ENCODE results near the gene ACTN4. TPM values are rescaled to one million over a fixed set of nuclear protein-coding genes. Genes with fewer than 3 reads are reported as not detected.
A peak's percentile ranks its signal among the peaks of the same experiment; 100 is the strongest.

Gene ACTN4
- total and polyA plus RNA-seq, 10 of the 15 experiments (the other 5 are each of a cell fraction or from before 2014, with no cell fraction given), result 2.4 to 293 (median 72.5) TPM

GRCh38 chr19:38686530-38686888 is 39.1 kb downstream of the ACTN4 start:
- DNase-seq (ENCODE audit: low read depth, low spot score) (peak; percentile 53), ATAC-seq (peak; percentile 67), FAIRE-seq (no peak)
- ChIA-PET SMC1A (ENCODE audit: uncharacterized antibody, unreplicated experiment) (interaction anchor here (0.5 to 1.7 kb wide), 6 partner anchors 16 to 158 kb away, joined by 3 to 9 read pairs (median 4); partner anchors contain the start of gene ACTN4), CTCF (interaction anchor here (0.6 to 1.8 kb wide), 4 partner anchors 39 to 420 kb away, joined by 3 to 6 read pairs (median 4); partner anchors contain the start of gene ACTN4), POLR2A (interaction anchor here (0.6 to 1.7 kb wide), 5 partner anchors 30 to 312 kb away, joined by 3 to 8 read pairs (median 7); partner anchors contain the start of genes ACTN4, EIF3K and PSMD8), RAD21 (ENCODE audit: unreplicated experiment) (interaction anchor here (0.6 to 1.5 kb wide), 6 partner anchors 39 to 284 kb away, joined by 3 to 4 read pairs (median 4); partner anchors contain the start of genes ACTN4, EIF3K and FAM98C)
- H3K79me2 ChIP-seq (ENCODE audit: control insufficient read depth, insufficient read depth, low read length), result peaks cover 67% of the 10 kb centered on the region
- no peaks in the 10 kb centered on the region; the same call in 1 of the 2 replicates for H4K20me1 ChIP-seq (ENCODE audit: control insufficient read depth, insufficient read depth)
- intact Hi-C loops (cut with micrococcal nuclease; ENCODE audit: unreplicated experiment), result loop anchor here (5.0 kb wide), 1 partner anchor 39 kb away; the partner anchor contains the start of gene ACTN4
- peak overlapping the region; percentile 70 for H3K27ac ChIP-seq (ENCODE audit: control insufficient read depth, insufficient read depth)
- no peak overlapping the region for H2AFZ ChIP-seq (ENCODE audit: control insufficient read depth, low read depth, low read length)
- no TSS peak for BruUV-seq (replicated peaks)
- peak overlapping the region; percentile 19 for H3K4me2 ChIP-seq (ENCODE audit: control insufficient read depth, insufficient read depth)
- H3K9me3 ChIP-seq (replicated peaks; ENCODE audit: control insufficient read depth, insufficient read depth, low read length), result no peaks in the 10 kb centered on the region
- H3K27me3 ChIP-seq (replicated peaks in 1 of 2; ENCODE audit: control insufficient read depth in 2 of 2, insufficient read depth in 2 of 2, low read length in 1 of 2), result no peaks in the 10 kb centered on the region
- H3K4me1 ChIP-seq (ENCODE audit: control insufficient read depth, insufficient read depth, low read length), result peaks cover 49% of the 10 kb centered on the region
- H3K36me3 ChIP-seq (ENCODE audit: control insufficient read depth in 2 of 2, insufficient read depth in 2 of 2, low read length in 1 of 2), result peaks cover 0 to 7% of the 10 kb centered on the region in 2 experiments; a peak in 2 of 4 replicates
- peak overlapping the region; percentile 13; the same call in 1 of the 2 replicates for H3K9ac ChIP-seq (ENCODE audit: control insufficient read depth, insufficient read depth, low read length)
- 9% methylated on average over 5 of the region's 5 CpGs for WGBS (ENCODE audit: insufficient coverage, insufficient replicate concordance, low lambda C conversion rate, missing lambda C conversion rate)
- in situ Hi-C loops (cut with MboI), result no loop called here
- peak overlapping the region; percentile 12; the same call in 1 of the 2 replicates for H3K4me3 ChIP-seq
- TF ChIP-seq RFX5 (IDR thresholded peaks at IDR 0.05; ENCODE audit: low read depth, low read length) (no peak), IKZF2 (IDR thresholded peaks at IDR 0.05) (peak in 1 of 2 experiments; percentile 49; a peak in 1 of 4 replicates), PRDM15 (CRISPR knock-in tag; IDR thresholded peaks at IDR 0.05) (no peak), IRF4 (IDR thresholded peaks at IDR 0.05; ENCODE audit: low read depth, low read length) (no peak), MEF2B (IDR thresholded peaks at IDR 0.05; ENCODE audit: partially characterized antibody, poor library complexity, severe bottlenecking) (peak; percentile 21), MYB (IDR thresholded peaks at IDR 0.05; ENCODE audit: borderline replicate concordance, low read depth, low read length) (no peak), IRF3 (IDR thresholded peaks at IDR 0.05) (no peak), GATAD2B (conservative IDR thresholded peaks at IDR 0.05; ENCODE audit: low read depth) (no peak), ZNF217 (IDR thresholded peaks at IDR 0.05) (no peak), ZSCAN29 (IDR thresholded peaks at IDR 0.05) (no peak), FOXM1 (IDR thresholded peaks at IDR 0.05; ENCODE audit: low read depth, low read length) (peak; percentile 6; the same call in 1 of the 2 replicates), EZH2 (IDR thresholded peaks at IDR 0.05; ENCODE audit: borderline replicate concordance, control insufficient read depth, low read depth, low read length) (no peak), RELA (IDR thresholded peaks at IDR 0.05; ENCODE audit: borderline replicate concordance, partially characterized antibody) (no peak), RCOR1 (conservative IDR thresholded peaks at IDR 0.05; ENCODE audit: low read depth, low read length) (no peak)
- TF ChIP-seq, protein P1, sequence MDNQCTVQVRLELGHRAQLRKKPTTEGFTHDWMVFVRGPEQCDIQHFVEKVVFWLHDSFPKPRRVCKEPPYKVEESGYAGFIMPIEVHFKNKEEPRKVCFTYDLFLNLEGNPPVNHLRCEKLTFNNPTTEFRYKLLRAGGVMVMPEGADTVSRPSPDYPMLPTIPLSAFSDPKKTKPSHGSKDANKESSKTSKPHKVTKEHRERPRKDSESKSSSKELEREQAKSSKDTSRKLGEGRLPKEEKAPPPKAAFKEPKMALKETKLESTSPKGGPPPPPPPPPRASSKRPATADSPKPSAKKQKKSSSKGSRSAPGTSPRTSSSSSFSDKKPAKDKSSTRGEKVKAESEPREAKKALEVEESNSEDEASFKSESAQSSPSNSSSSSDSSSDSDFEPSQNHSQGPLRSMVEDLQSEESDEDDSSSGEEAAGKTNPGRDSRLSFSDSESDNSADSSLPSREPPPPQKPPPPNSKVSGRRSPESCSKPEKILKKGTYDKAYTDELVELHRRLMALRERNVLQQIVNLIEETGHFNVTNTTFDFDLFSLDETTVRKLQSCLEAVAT (IDR thresholded peaks at IDR 0.05), result no peak

All from GM12878 (cell line).